IMR-90 (cell line): ENCODE results near the gene PEX19. TPM values are rescaled to one million over a fixed set of nuclear protein-coding genes. Genes with fewer than 3 reads are reported as not detected.

ENCODE experiments used
- ATAC-seq: fragments of 200-7000 bp; cut with Tn5 transposase; 2 replicates; pipeline ENCODE4 v1.9.1; 2020; ENCODE audit warnings: low read depth, mild to moderate bottlenecking, moderate library complexity
- BruUV-seq: library from RNA; stranded (reverse); fragments of 400-500 nt; replicated peaks from 2 replicates; lab custom pipeline; 2021; lab: Mats Ljungman, UMichigan
- CTCF ChIA-PET: fragments of 300-600 bp; formaldehyde crosslinking; extraction: SDS; loops from one replicate; lab custom pipeline; 2021; ENCODE audit warnings: antibody characterized with exemption; lab: Yijun Ruan, JAX
- POLR2A ChIA-PET: fragments of 300-600 bp; sonication (Branson Sonifier 250); formaldehyde crosslinking; loops from one replicate; lab custom pipeline; 2022; ENCODE audit warnings: antibody characterized with exemption; ENCODE audit not compliant: unreplicated experiment; lab: Charles Lee
- DNase-seq: peaks from one replicate; pipeline ENCODE4 v3.0.0; 2013
- H2AFZ ChIP-seq: replicated peaks from 2 replicates; pipeline ENCODE3; 2013; ENCODE audit warnings: low read length, mild to moderate bottlenecking; ENCODE audit not compliant: poor library complexity
- H2AK5ac ChIP-seq: 2 replicates; pipeline ENCODE4 v1.6.1; 2013; ENCODE audit warnings: low read depth, low read length, inconsistent platforms
- H2AK9ac ChIP-seq: replicated peaks from 2 replicates; pipeline ENCODE3; 2013; ENCODE audit warnings: mild to moderate bottlenecking, low read depth, low read length, moderate library complexity; ENCODE audit not compliant: poor library complexity
- H2BK120ac ChIP-seq: 2 replicates; pipeline ENCODE4 v1.6.1; 2013; ENCODE audit warnings: low read depth, low read length, inconsistent platforms
- H2BK15ac ChIP-seq: 3 replicates; pipeline ENCODE4 v1.6.1; 2013; ENCODE audit warnings: low read depth, low read length, inconsistent platforms
- H2BK20ac ChIP-seq: 2 replicates; pipeline ENCODE4 v1.6.1; 2013; ENCODE audit warnings: low read depth, mild to moderate bottlenecking, inconsistent platforms, low read length, moderate library complexity
- H2BK5ac ChIP-seq: 2 replicates; pipeline ENCODE4 v1.6.1; 2013; ENCODE audit warnings: mild to moderate bottlenecking, low read depth, low read length, inconsistent platforms; ENCODE audit not compliant: poor library complexity, severe bottlenecking
- H3K14ac ChIP-seq: replicated peaks from 2 replicates; pipeline ENCODE4 v1.6.1; 2013; ENCODE audit warnings: low read depth, low read length, inconsistent platforms
- H3K18ac ChIP-seq: 2 replicates; pipeline ENCODE4 v1.6.1; 2013; ENCODE audit warnings: low read depth, low read length, control low read depth
- H3K23ac ChIP-seq: 2 replicates; pipeline ENCODE4 v1.6.1; 2013; ENCODE audit warnings: low read depth, low read length, inconsistent platforms
- H3K27ac ChIP-seq: 2 replicates; pipeline ENCODE4 v1.5.1; 2013; ENCODE audit warnings: mild to moderate bottlenecking, control low read depth, low read length; ENCODE audit not compliant: insufficient read depth
- H3K27me3 ChIP-seq: 2 replicates; pipeline ENCODE4 v1.6.1; 2013; ENCODE audit warnings: low read length; ENCODE audit not compliant: control insufficient read depth, insufficient read depth
- H3K36me3 ChIP-seq: 2 replicates; pipeline ENCODE4 v1.6.1; 2013; ENCODE audit warnings: low read length, mixed read lengths; ENCODE audit not compliant: control insufficient read depth, insufficient read depth
- H3K4ac ChIP-seq: 2 replicates; pipeline ENCODE4 v1.6.1; 2013; ENCODE audit warnings: low read depth, low read length, inconsistent platforms
- H3K4me1 ChIP-seq: 2 replicates; pipeline ENCODE4 v1.6.1; 2013; ENCODE audit warnings: low read length, mixed read lengths; ENCODE audit not compliant: control insufficient read depth, insufficient read depth
- H3K4me2 ChIP-seq: 2 replicates; pipeline ENCODE4 v1.6.1; 2013; ENCODE audit warnings: low read depth, mild to moderate bottlenecking, control low read depth, low read length, moderate library complexity
- H3K4me3 ChIP-seq: 2 replicates; pipeline ENCODE4 v1.5.1; 2013; ENCODE audit warnings: low read depth, mild to moderate bottlenecking, control low read depth, low read length, moderate library complexity; ENCODE audit not compliant: insufficient read depth
- H3K56ac ChIP-seq: 2 replicates; pipeline ENCODE4 v1.6.1; 2013; ENCODE audit warnings: low read length, inconsistent platforms; ENCODE audit not compliant: insufficient read depth; ENCODE audit errors: extremely low read depth
- H3K79me1 ChIP-seq, 2 experiments: 2 replicates each; pipeline ENCODE4 v1.6.1; 2013; ENCODE audit warnings: low read length in 2 of 2, inconsistent platforms in 1 of 2, low read depth in 1 of 2
- H3K9ac ChIP-seq: 2 replicates; pipeline ENCODE4 v1.6.1; 2013; ENCODE audit warnings: low read depth, low read length, control low read depth
- H3K9me1 ChIP-seq: 2 replicates; pipeline ENCODE4 v1.6.1; 2013; ENCODE audit warnings: low read length, inconsistent platforms; ENCODE audit not compliant: insufficient read depth
- H3K9me3 ChIP-seq: 2 replicates; pipeline ENCODE4 v1.6.1; 2013; ENCODE audit warnings: low read length; ENCODE audit not compliant: control insufficient read depth, insufficient read depth
- H4K20me1 ChIP-seq: 2 replicates; pipeline ENCODE4 v1.6.1; 2013; ENCODE audit warnings: low read length, inconsistent platforms; ENCODE audit not compliant: insufficient read depth
- H4K5ac ChIP-seq: 2 replicates; pipeline ENCODE4 v1.6.1; 2013; ENCODE audit warnings: mild to moderate bottlenecking, low read depth, low read length, control low read depth
- H4K8ac ChIP-seq, 2 experiments: 2 replicates each; pipeline ENCODE4 v1.6.1; 2013; ENCODE audit warnings: low read depth in 2 of 2, low read length in 2 of 2, control low read depth in 1 of 2, inconsistent platforms in 1 of 2
- H4K91ac ChIP-seq: 2 replicates; pipeline ENCODE4 v1.6.1; 2013; ENCODE audit warnings: low read depth, low read length, inconsistent platforms; ENCODE audit not compliant: insufficient read depth
- BHLHE40 ChIP-seq: fragments of 150-350 bp; IDR thresholded peaks from 2 replicates; pipeline ENCODE4 v1.6.1; 2016; ENCODE audit warnings: mild to moderate bottlenecking, low read depth, low read length
- MAFK ChIP-seq: IDR thresholded peaks from 2 replicates; pipeline ENCODE4 v1.6.1; 2012; ENCODE audit warnings: low read depth, low read length, improper control_type of control experiment
- MAZ ChIP-seq: IDR thresholded peaks from 2 replicates; pipeline ENCODE4 v1.6.1; 2012; ENCODE audit warnings: low read depth, mild to moderate bottlenecking, low read length, improper control_type of control experiment, moderate library complexity, borderline replicate concordance
- NFE2L2 ChIP-seq: fragments of 150-350 bp; IDR thresholded peaks from 2 replicates; pipeline ENCODE4 v1.6.1; 2016; ENCODE audit warnings: low read depth, mild to moderate bottlenecking, low read length
- POLR2A ChIP-seq: IDR thresholded peaks from 2 replicates; pipeline ENCODE4 v1.6.1; 2012; ENCODE audit warnings: mild to moderate bottlenecking, low read depth, low read length
- RFX5 ChIP-seq: IDR thresholded peaks from 2 replicates; pipeline ENCODE4 v1.8.0; 2012; ENCODE audit warnings: low read depth, mild to moderate bottlenecking, low read length, moderate library complexity
- SMC3 ChIP-seq: fragments of 150-350 bp; IDR thresholded peaks from 2 replicates; pipeline ENCODE4 v1.6.1; 2016; ENCODE audit warnings: low read depth, mild to moderate bottlenecking, antibody characterized with exemption, low read length, moderate library complexity
- WGBS, 2 experiments: methylation state at CpG; one replicate each; pipeline versions ENCODE4 v1.1.5 to v1.1.7; 2013; ENCODE audit warnings: missing lambda C conversion rate in 2 of 2; ENCODE audit not compliant: insufficient read length in 1 of 2; ENCODE audit errors: extremely low coverage in 2 of 2; 5-methylcytosine and 5-hydroxymethylcytosine counted together
- dilution Hi-C: fragments of 300-500 bp; cut with HindIII; formaldehyde crosslinking; loops from one replicate; pipeline ENCODE4 v1.14.3; 2018; ENCODE audit warnings: low sequenced_read_pairs; ENCODE audit not compliant: unreplicated experiment
- in situ Hi-C: fragments of 300-500 bp; cut with MboI; formaldehyde crosslinking; loops from 3 replicates; pipeline ENCODE4 v1.14.3; 2019; ENCODE audit warnings: low sequenced_read_pairs, inconsistent platforms, mixed read lengths
- intact Hi-C: fragments of 100-400 bp; cut with micrococcal nuclease; formaldehyde crosslinking; loops from 2 replicates; pipeline ENCODE4 v1.10.0; 2022
- polyA plus RNA-seq, 3 experiments: library from polyadenylated mRNA; depleted of rRNA; stranded (reverse); fragments of >200 nt; gene quantifications; 2 replicates each; pipeline ENCODE4 v1.2.3, GENCODE V29; 2012; ENCODE audit warnings: low replicate concordance in 1 of 3
- total RNA-seq: library from RNA; depleted of rRNA; stranded (reverse); fragments of >200 nt; gene quantifications from 2 replicates; pipeline ENCODE4 v1.2.3, GENCODE V29; 2012
- TF ChIP-seq, protein P1 (sequence below): fragments of 150-350 bp; IDR thresholded peaks from 2 replicates; pipeline ENCODE4 v1.6.1; 2017; ENCODE audit warnings: mild to moderate bottlenecking, antibody characterized with exemption, low read length, low read depth

PEX19 gene
- total and polyA plus RNA-seq, 2 of the 4 experiments (the other 2 are of a cell fraction), result 44.5 to 67.7 TPM

DNA sequence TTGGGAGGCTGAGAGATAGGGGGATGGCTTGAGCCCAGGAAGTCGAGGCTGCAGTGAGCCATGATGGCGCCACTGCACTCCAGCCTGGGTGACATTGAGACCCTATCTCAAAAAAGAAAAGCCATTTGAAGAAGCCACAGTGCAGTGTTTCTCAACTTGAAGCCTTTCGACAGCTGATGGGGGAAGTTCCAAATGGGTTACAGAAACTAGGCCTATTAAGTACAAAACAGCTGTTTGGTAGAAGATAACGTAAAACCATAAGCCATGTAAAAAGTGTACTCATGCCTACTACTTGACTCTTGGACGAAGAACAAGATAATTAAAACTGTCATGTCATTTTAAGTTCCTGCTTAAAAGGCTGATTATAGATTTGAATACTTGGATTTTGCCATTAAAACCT, 41.5 kb upstream of the PEX19 start:
- no peak for ATAC-seq
- H3K27ac ChIP-seq, result no peak overlapping the region
- no peak overlapping the region for H2AFZ ChIP-seq
- no peaks in the 10 kb centered on the region for H3K4me1 ChIP-seq
- POLR2A ChIA-PET, result no interaction called here
- H4K5ac ChIP-seq, result no peak overlapping the region
- no TSS peak for BruUV-seq
- no peak overlapping the region for H2AK5ac ChIP-seq
- in situ Hi-C loops, result no loop called here
- H3K79me1 ChIP-seq, result peaks cover 9 to 35% of the 10 kb centered on the region in 2 experiments
- no peak overlapping the region for H3K4ac ChIP-seq
- intact Hi-C loops, result no loop called here
- 100% methylated on average over 1 of the region's 5 CpGs; no CpG with 5 or more reads in 1 of the 2 experiments for WGBS, 2 experiments
- no peaks in the 10 kb centered on the region; the same call in 1 of the 2 replicates for H3K9me1 ChIP-seq
- no peak overlapping the region for H4K91ac ChIP-seq
- H3K23ac ChIP-seq, result no peak overlapping the region
- no peak overlapping the region for H2AK9ac ChIP-seq
- CTCF ChIA-PET, result no interaction called here
- H3K27me3 ChIP-seq, result no peaks in the 10 kb centered on the region
- no peak overlapping the region for H3K56ac ChIP-seq
- H3K4me2 ChIP-seq, result no peak overlapping the region
- no peak for DNase-seq
- no peak overlapping the region for H3K18ac ChIP-seq
- no peak overlapping the region for H2BK20ac ChIP-seq
- H2BK120ac ChIP-seq, result no peak overlapping the region
- no peaks in the 10 kb centered on the region for H3K9me3 ChIP-seq
- H3K36me3 ChIP-seq, result peaks cover 52% of the 10 kb centered on the region
- H2BK15ac ChIP-seq, result no peak overlapping the region
- H2BK5ac ChIP-seq, result no peak overlapping the region
- H3K9ac ChIP-seq, result no peak overlapping the region
- H3K14ac ChIP-seq, result no peak overlapping the region
- dilution Hi-C loops, result no loop called here
- no peak overlapping the region for H4K8ac ChIP-seq
- H3K4me3 ChIP-seq, result no peak overlapping the region
- no peak for TF ChIP-seq MAFK
- no peak for TF ChIP-seq POLR2A
- TF ChIP-seq NFE2L2, result no peak
- TF ChIP-seq, protein P1, sequence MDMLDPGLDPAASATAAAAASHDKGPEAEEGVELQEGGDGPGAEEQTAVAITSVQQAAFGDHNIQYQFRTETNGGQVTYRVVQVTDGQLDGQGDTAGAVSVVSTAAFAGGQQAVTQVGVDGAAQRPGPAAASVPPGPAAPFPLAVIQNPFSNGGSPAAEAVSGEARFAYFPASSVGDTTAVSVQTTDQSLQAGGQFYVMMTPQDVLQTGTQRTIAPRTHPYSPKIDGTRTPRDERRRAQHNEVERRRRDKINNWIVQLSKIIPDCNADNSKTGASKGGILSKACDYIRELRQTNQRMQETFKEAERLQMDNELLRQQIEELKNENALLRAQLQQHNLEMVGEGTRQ, result no peak
- no peak for TF ChIP-seq SMC3
- TF ChIP-seq MAZ, result no peak
- TF ChIP-seq BHLHE40, result no peak
- no peak for TF ChIP-seq RFX5
- peaks cover 28% of the 10 kb centered on the region for H4K20me1 ChIP-seq
